IMR-90 (cell line): ENCODE measurements around the gene TACC2. TPM values are rescaled to one million over a fixed set of nuclear protein-coding genes. Genes with fewer than 3 reads are reported as not detected.
A peak's percentile ranks its signal among the peaks of the same experiment; 100 is the strongest.

Experiments used
- ATAC-seq: fragments of 200-7000 bp; cut with Tn5 transposase; 2 replicates; pipeline ENCODE4 v1.9.1; 2020; ENCODE audit warnings: low read depth, mild to moderate bottlenecking, moderate library complexity
- BruUV-seq: library from RNA; stranded (reverse); fragments of 400-500 nt; replicated peaks from 2 replicates; lab custom pipeline; 2021; lab: Mats Ljungman, UMichigan
- CTCF ChIA-PET: fragments of 300-600 bp; formaldehyde crosslinking; extraction: SDS; loops from one replicate; lab custom pipeline; 2021; ENCODE audit warnings: antibody characterized with exemption; lab: Yijun Ruan, JAX
- POLR2A ChIA-PET: fragments of 300-600 bp; sonication (Branson Sonifier 250); formaldehyde crosslinking; loops from one replicate; lab custom pipeline; 2022; ENCODE audit warnings: antibody characterized with exemption; ENCODE audit not compliant: unreplicated experiment; lab: Charles Lee
- DNase-seq: peaks from one replicate; pipeline ENCODE4 v3.0.0; 2013
- H2AFZ ChIP-seq: replicated peaks from 2 replicates; pipeline ENCODE3; 2013; ENCODE audit warnings: low read length, mild to moderate bottlenecking; ENCODE audit not compliant: poor library complexity
- H2AK5ac ChIP-seq: 2 replicates; pipeline ENCODE4 v1.6.1; 2013; ENCODE audit warnings: low read depth, low read length, inconsistent platforms
- H2AK9ac ChIP-seq: replicated peaks from 2 replicates; pipeline ENCODE3; 2013; ENCODE audit warnings: mild to moderate bottlenecking, low read depth, low read length, moderate library complexity; ENCODE audit not compliant: poor library complexity
- H2BK120ac ChIP-seq: 2 replicates; pipeline ENCODE4 v1.6.1; 2013; ENCODE audit warnings: low read depth, low read length, inconsistent platforms
- H2BK15ac ChIP-seq: 3 replicates; pipeline ENCODE4 v1.6.1; 2013; ENCODE audit warnings: low read depth, low read length, inconsistent platforms
- H2BK20ac ChIP-seq: 2 replicates; pipeline ENCODE4 v1.6.1; 2013; ENCODE audit warnings: low read depth, mild to moderate bottlenecking, inconsistent platforms, low read length, moderate library complexity
- H2BK5ac ChIP-seq: 2 replicates; pipeline ENCODE4 v1.6.1; 2013; ENCODE audit warnings: mild to moderate bottlenecking, low read depth, low read length, inconsistent platforms; ENCODE audit not compliant: poor library complexity, severe bottlenecking
- H3K14ac ChIP-seq: replicated peaks from 2 replicates; pipeline ENCODE4 v1.6.1; 2013; ENCODE audit warnings: low read depth, low read length, inconsistent platforms
- H3K18ac ChIP-seq: 2 replicates; pipeline ENCODE4 v1.6.1; 2013; ENCODE audit warnings: low read depth, low read length, control low read depth
- H3K23ac ChIP-seq: 2 replicates; pipeline ENCODE4 v1.6.1; 2013; ENCODE audit warnings: low read depth, low read length, inconsistent platforms
- H3K27ac ChIP-seq: 2 replicates; pipeline ENCODE4 v1.5.1; 2013; ENCODE audit warnings: mild to moderate bottlenecking, control low read depth, low read length; ENCODE audit not compliant: insufficient read depth
- H3K27me3 ChIP-seq: 2 replicates; pipeline ENCODE4 v1.6.1; 2013; ENCODE audit warnings: low read length; ENCODE audit not compliant: control insufficient read depth, insufficient read depth
- H3K36me3 ChIP-seq: 2 replicates; pipeline ENCODE4 v1.6.1; 2013; ENCODE audit warnings: low read length, mixed read lengths; ENCODE audit not compliant: control insufficient read depth, insufficient read depth
- H3K4ac ChIP-seq: 2 replicates; pipeline ENCODE4 v1.6.1; 2013; ENCODE audit warnings: low read depth, low read length, inconsistent platforms
- H3K4me1 ChIP-seq: 2 replicates; pipeline ENCODE4 v1.6.1; 2013; ENCODE audit warnings: low read length, mixed read lengths; ENCODE audit not compliant: control insufficient read depth, insufficient read depth
- H3K4me2 ChIP-seq: 2 replicates; pipeline ENCODE4 v1.6.1; 2013; ENCODE audit warnings: low read depth, mild to moderate bottlenecking, control low read depth, low read length, moderate library complexity
- H3K4me3 ChIP-seq: 2 replicates; pipeline ENCODE4 v1.5.1; 2013; ENCODE audit warnings: low read depth, mild to moderate bottlenecking, control low read depth, low read length, moderate library complexity; ENCODE audit not compliant: insufficient read depth
- H3K56ac ChIP-seq: 2 replicates; pipeline ENCODE4 v1.6.1; 2013; ENCODE audit warnings: low read length, inconsistent platforms; ENCODE audit not compliant: insufficient read depth; ENCODE audit errors: extremely low read depth
- H3K79me1 ChIP-seq, 2 experiments: 2 replicates each; pipeline ENCODE4 v1.6.1; 2013; ENCODE audit warnings: low read length in 2 of 2, inconsistent platforms in 1 of 2, low read depth in 1 of 2
- H3K9ac ChIP-seq: 2 replicates; pipeline ENCODE4 v1.6.1; 2013; ENCODE audit warnings: low read depth, low read length, control low read depth
- H3K9me1 ChIP-seq: 2 replicates; pipeline ENCODE4 v1.6.1; 2013; ENCODE audit warnings: low read length, inconsistent platforms; ENCODE audit not compliant: insufficient read depth
- H3K9me3 ChIP-seq: 2 replicates; pipeline ENCODE4 v1.6.1; 2013; ENCODE audit warnings: low read length; ENCODE audit not compliant: control insufficient read depth, insufficient read depth
- H4K20me1 ChIP-seq: 2 replicates; pipeline ENCODE4 v1.6.1; 2013; ENCODE audit warnings: low read length, inconsistent platforms; ENCODE audit not compliant: insufficient read depth
- H4K5ac ChIP-seq: 2 replicates; pipeline ENCODE4 v1.6.1; 2013; ENCODE audit warnings: mild to moderate bottlenecking, low read depth, low read length, control low read depth
- H4K8ac ChIP-seq, 2 experiments: 2 replicates each; pipeline ENCODE4 v1.6.1; 2013; ENCODE audit warnings: low read depth in 2 of 2, low read length in 2 of 2, control low read depth in 1 of 2, inconsistent platforms in 1 of 2
- H4K91ac ChIP-seq: 2 replicates; pipeline ENCODE4 v1.6.1; 2013; ENCODE audit warnings: low read depth, low read length, inconsistent platforms; ENCODE audit not compliant: insufficient read depth
- CEBPB ChIP-seq: IDR thresholded peaks from 2 replicates; pipeline ENCODE4 v1.6.1; 2012; ENCODE audit warnings: low read depth, low read length, improper control_type of control experiment
- ELK1 ChIP-seq: fragments of 150-350 bp; IDR thresholded peaks from 2 replicates; pipeline ENCODE4 v1.6.1; 2016; ENCODE audit warnings: low read depth, mild to moderate bottlenecking, low read length, moderate library complexity, borderline replicate concordance
- POLR2A ChIP-seq: IDR thresholded peaks from 2 replicates; pipeline ENCODE4 v1.6.1; 2012; ENCODE audit warnings: mild to moderate bottlenecking, low read depth, low read length
- RAD21 ChIP-seq: IDR thresholded peaks from 2 replicates; pipeline ENCODE4 v1.6.1; 2012; ENCODE audit warnings: low read length, improper control_type of control experiment
- WGBS, 2 experiments: methylation state at CpG; one replicate each; pipeline versions ENCODE4 v1.1.5 to v1.1.7; 2013; ENCODE audit warnings: missing lambda C conversion rate in 2 of 2; ENCODE audit not compliant: insufficient read length in 1 of 2; ENCODE audit errors: extremely low coverage in 2 of 2; 5-methylcytosine and 5-hydroxymethylcytosine counted together
- dilution Hi-C: fragments of 300-500 bp; cut with HindIII; formaldehyde crosslinking; loops from one replicate; pipeline ENCODE4 v1.14.3; 2018; ENCODE audit warnings: low sequenced_read_pairs; ENCODE audit not compliant: unreplicated experiment
- in situ Hi-C: fragments of 300-500 bp; cut with MboI; formaldehyde crosslinking; loops from 3 replicates; pipeline ENCODE4 v1.14.3; 2019; ENCODE audit warnings: low sequenced_read_pairs, inconsistent platforms, mixed read lengths
- intact Hi-C: fragments of 100-400 bp; cut with micrococcal nuclease; formaldehyde crosslinking; loops from 2 replicates; pipeline ENCODE4 v1.10.0; 2022
- polyA plus RNA-seq, 3 experiments: library from polyadenylated mRNA; depleted of rRNA; stranded (reverse); fragments of >200 nt; gene quantifications; 2 replicates each; pipeline ENCODE4 v1.2.3, GENCODE V29; 2012; ENCODE audit warnings: low replicate concordance in 1 of 3
- total RNA-seq: library from RNA; depleted of rRNA; stranded (reverse); fragments of >200 nt; gene quantifications from 2 replicates; pipeline ENCODE4 v1.2.3, GENCODE V29; 2012

TACC2 gene
- total and polyA plus RNA-seq, 2 of the 4 experiments (the other 2 are of a cell fraction) = 2.9 to 15.4 TPM

- BruUV-seq = no TSS peak
- Histone ChIP-seq H3K9me1 (peaks cover 4% of the 10 kb centered on the region; the same call in 1 of the 2 replicates), H2AK5ac (no peak overlapping the region), H3K9ac (no peak overlapping the region), H3K23ac (no peak overlapping the region; the same call in 1 of the 2 replicates), H2AK9ac (no peak overlapping the region), H2BK120ac (peak overlapping the region; percentile 57), H3K4me3 (no peak overlapping the region), H3K56ac (0 out of 2 replicates have a peak overlapping the region, but pooled peaks have one; percentile 58), H2AFZ (no peak overlapping the region), H3K9me3 (no peaks in the 10 kb centered on the region), H2BK20ac (peak overlapping the region; percentile 64), H3K27me3 (no peaks in the 10 kb centered on the region), H3K27ac (peak overlapping the region; percentile 73; the same call in 1 of the 2 replicates), H2BK15ac (no peak overlapping the region), H3K18ac (0 out of 2 replicates have a peak overlapping the region, but pooled peaks have one; percentile 16), H3K4me2 (peak overlapping the region; percentile 30; the same call in 1 of the 2 replicates), H2BK5ac (peak overlapping the region; percentile 59), H4K91ac (peak overlapping the region; percentile 61; the same call in 1 of the 2 replicates), H3K79me1 (peaks cover 0 to 8% of the 10 kb centered on the region in 2 experiments; a peak in 1 of 4 replicates), H3K36me3 (no peaks in the 10 kb centered on the region), H3K4me1 (peaks cover 14% of the 10 kb centered on the region), H4K20me1 (no peaks in the 10 kb centered on the region), H3K4ac (peak overlapping the region; percentile 49; the same call in 1 of the 2 replicates), H4K8ac (peak overlapping the region in 1 of 2 experiments; percentile 56; a peak in 2 of 4 replicates), H3K14ac (peak overlapping the region; percentile 53), H4K5ac (no peak overlapping the region)
- TF ChIP-seq POLR2A = no peak
- no peak for TF ChIP-seq ELK1
- no peak for TF ChIP-seq RAD21
- peak; percentile 77 for TF ChIP-seq CEBPB
- DNase-seq (peak; percentile 88), ATAC-seq (peak; percentile 82)
- in situ Hi-C loops = no loop called here
- POLR2A ChIA-PET = no interaction called here
- CTCF ChIA-PET = interaction anchor here (0.9 to 1.5 kb wide), 4 partner anchors 10 to 212 kb away, joined by 3 to 5 read pairs (median 3); no protein-coding TSS in a partner anchor
- dilution Hi-C loops = no loop called here
- intact Hi-C loops = loop anchor here (10.0 kb wide), 2 partner anchors 209 to 339 kb away; partner anchors contain the start of gene ATE1
- whole genome bisulfite sequencing, 2 experiments = no CpG with 5 or more reads among the region's 1 CpG
Measured at GRCh38 chr10:122263971-122264370, 275.0 kb downstream of the TACC2 start.
